HG03521 (cell line): ENCODE measurements around the gene PSMC2.
"Not testable (repeated sequence)": the region's sequence is repeated elsewhere in the genome, so short reads cannot be mapped to it uniquely, and the experiment has no call there.

ENCODE experiments used
- ATAC-seq: cut with Tn5 transposase; IDR thresholded peaks from one replicate; pipeline ENCODE4 v1.9.1; 2021; ENCODE audit warnings: mild to moderate bottlenecking, moderate library complexity; ENCODE audit not compliant: unreplicated experiment

Gene PSMC2

GRCh38 chr7:103373866-103374643 lies 26.6 kb downstream of the PSMC2 start:
- ATAC-seq, result no peak

GRCh38 chr7:103379270-103379975 lies 32.0 kb downstream of the PSMC2 start:
- no peak for ATAC-seq

- ATAC-seq, result no peak
Measured at GRCh38 chr7:103380395-103381191, 33.1 kb downstream of the PSMC2 start.

GRCh38 chr7:103381280-103382031 lies 34.0 kb downstream of the PSMC2 start:
- ATAC-seq, result no peak

GRCh38 chr7:103382032-103382402 lies 34.6 kb downstream of the PSMC2 start:
- ATAC-seq, result no peak

GRCh38 chr7:103387242-103387641 lies 39.8 kb downstream of the PSMC2 start:
- ATAC-seq, result no peak

- no peak for ATAC-seq
Measured at GRCh38 chr7:103388469-103389140, 41.2 kb downstream of the PSMC2 start.

- no peak for ATAC-seq
Measured at GRCh38 chr7:103389263-103389662, 41.8 kb downstream of the PSMC2 start.

GRCh38 chr7:103391150-103391549 lies 43.7 kb downstream of the PSMC2 start:
- no peak for ATAC-seq

GRCh38 chr7:103391976-103392375 lies 44.5 kb downstream of the PSMC2 start:
- ATAC-seq, result no peak

GRCh38 chr7:103394566-103394965 lies 47.1 kb downstream of the PSMC2 start:
- no peak for ATAC-seq

GRCh38 chr7:103395071-103395470 lies 47.6 kb downstream of the PSMC2 start:
- no peak for ATAC-seq

GRCh38 chr7:103396471-103396870 lies 49.0 kb downstream of the PSMC2 start:
- ATAC-seq, result no peak

GRCh38 chr7:103398483-103399127 lies 51.2 kb downstream of the PSMC2 start:
- no peak for ATAC-seq

GRCh38 chr7:103399687-103400086 lies 52.2 kb downstream of the PSMC2 start:
- not testable (repeated sequence) for ATAC-seq

- not testable (repeated sequence) for ATAC-seq
Measured at GRCh38 chr7:103405789-103406613, 58.6 kb downstream of the PSMC2 start.

GRCh38 chr7:103412151-103412550 lies 64.7 kb downstream of the PSMC2 start:
- no peak for ATAC-seq

- no peak for ATAC-seq
Measured at GRCh38 chr7:103413407-103413806, 66.0 kb downstream of the PSMC2 start.

GRCh38 chr7:103418241-103418640 lies 70.8 kb downstream of the PSMC2 start:
- no peak for ATAC-seq
